IPS-NIHi11 (cell line): ENCODE data around the gene BHLHE41.

Experiments
- DNase-seq: peaks from one replicate; pipeline ENCODE4 v3.0.0; 2012; ENCODE audit warnings: mixed read lengths, low spot score

The BHLHE41 gene

GRCh38 chr12:26113853-26114719 lies 10.8 kb downstream of the BHLHE41 start:
- DNase-seq = peak; percentile 90

- DNase-seq = no peak
These were observed 11.6 kb downstream of the BHLHE41 start for GRCh38 chr12:26113181-26113654.

DNA sequence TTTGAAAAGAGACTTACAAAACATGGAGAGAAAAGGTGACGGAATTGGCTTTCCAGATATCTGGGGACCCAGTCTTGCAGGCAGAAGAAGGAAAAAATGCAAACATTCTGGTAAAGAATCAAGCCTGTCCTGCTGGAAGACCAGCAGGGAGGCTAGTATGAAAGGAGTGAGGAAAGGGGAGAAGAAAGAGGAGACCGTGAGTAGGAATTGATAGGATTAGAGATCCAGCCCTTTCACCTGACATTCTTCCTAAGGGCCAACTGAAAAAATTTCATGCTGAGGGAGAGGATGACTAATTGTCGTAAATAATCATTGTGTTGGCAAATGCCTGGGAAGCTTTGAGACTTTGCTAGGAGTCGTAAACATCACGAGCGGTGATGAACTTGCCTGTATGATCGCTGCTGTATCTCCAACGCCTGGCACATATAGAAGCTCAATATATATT lies 12.1 kb downstream of the BHLHE41 start:
- no peak for DNase-seq

- no peak for DNase-seq
These were observed 12.6 kb downstream of the BHLHE41 start for GRCh38 chr12:26112232-26112631.

DNA sequence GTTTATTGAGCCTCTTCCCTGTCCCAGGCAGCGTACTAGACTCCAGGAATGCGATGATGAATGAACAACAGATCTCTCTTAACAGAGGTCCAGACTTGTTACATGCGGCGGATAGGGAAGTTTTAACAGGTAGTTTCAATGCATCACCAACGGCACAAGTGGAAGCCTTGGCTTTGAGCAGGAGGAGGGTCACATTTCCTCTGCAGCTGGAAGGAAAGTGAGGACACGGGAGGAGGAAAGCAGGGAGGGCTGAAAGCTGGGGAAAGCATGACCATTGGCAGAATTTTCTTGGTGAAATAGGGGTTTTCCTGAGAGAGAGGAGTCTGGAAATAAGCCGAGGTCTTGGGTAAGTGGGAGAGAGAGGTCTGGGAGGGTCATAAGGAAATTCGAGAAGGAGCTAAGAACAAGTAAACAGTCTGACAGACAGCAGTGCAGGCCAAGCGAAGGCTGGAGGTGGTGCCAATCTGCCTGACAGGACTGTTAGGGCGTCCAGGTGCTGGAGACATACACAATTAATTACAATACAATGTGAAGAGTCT lies 15.4 kb downstream of the BHLHE41 start:
- no peak for DNase-seq

- DNase-seq = no peak
These were observed 15.9 kb downstream of the BHLHE41 start for GRCh38 chr12:26108915-26109314.

DNA sequence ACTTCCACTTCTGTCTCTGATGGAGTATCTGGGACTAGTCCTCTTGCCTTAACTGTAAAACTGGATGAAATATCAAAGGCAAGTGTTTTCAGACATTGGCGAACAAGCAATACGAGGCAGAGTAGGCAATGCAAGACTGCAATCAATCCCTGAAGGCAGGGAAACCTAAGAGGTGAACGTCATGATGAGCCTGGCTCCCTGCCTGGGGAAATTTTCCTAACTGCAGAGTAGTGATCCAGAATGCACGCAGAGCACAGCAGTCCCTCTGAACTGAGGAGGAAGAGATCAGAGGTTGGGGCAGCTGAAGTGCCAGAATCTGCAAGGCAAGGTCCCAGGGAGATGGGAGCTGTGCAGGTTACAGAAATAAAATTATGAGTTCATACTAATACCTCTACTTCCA lies 18.5 kb downstream of the BHLHE41 start:
- no peak for DNase-seq

- DNase-seq = no peak
These were observed 21.9 kb downstream of the BHLHE41 start for GRCh38 chr12:26102953-26103352.

GRCh38 chr12:26101763-26102162 lies 23.1 kb downstream of the BHLHE41 start:
- DNase-seq = no peak

- peak; percentile 49 for DNase-seq
These were observed 23.5 kb downstream of the BHLHE41 start for GRCh38 chr12:26101350-26101734.

- DNase-seq = no peak
These were observed 24.0 kb downstream of the BHLHE41 start for GRCh38 chr12:26100666-26101349.

DNA sequence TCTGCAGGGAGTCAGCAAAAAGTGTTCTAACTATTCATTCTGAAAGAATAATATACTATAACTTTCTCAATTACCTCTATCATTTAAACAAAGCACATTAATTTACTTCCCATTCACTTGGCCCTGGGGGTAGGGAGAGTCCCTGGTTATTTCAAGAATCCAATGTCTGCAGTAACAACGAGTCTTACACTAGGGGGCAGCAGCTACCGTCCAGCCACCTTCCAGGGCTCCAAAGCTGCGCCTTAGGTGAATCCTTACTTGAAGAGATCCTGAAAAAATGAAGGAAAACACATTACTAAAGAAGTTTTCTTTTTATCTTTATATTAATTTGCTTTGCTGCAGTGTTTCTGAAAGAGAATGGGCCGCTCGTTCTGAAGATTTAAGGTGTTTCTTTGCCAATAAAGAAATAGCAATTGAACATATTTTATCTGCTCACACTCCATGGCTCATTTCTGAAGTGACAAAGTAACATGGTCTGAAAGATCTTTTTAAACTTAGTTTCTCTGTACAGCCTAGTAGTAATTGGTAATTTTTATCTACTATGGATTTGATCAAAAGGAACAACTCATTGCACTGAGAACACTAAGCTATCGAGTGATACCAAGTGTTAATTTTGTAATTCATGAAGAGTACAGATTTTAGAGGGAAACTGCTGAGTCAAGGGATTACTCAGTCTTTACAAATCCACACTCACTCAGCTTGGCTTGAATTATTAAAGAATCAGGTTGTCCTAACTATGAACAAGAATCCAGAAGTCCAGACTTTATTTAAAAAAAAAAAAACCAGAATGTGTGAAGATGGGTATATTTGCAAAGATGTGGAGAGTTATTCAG lies 27.6 kb downstream of the BHLHE41 start:
- peak; percentile 85 for DNase-seq

DNA sequence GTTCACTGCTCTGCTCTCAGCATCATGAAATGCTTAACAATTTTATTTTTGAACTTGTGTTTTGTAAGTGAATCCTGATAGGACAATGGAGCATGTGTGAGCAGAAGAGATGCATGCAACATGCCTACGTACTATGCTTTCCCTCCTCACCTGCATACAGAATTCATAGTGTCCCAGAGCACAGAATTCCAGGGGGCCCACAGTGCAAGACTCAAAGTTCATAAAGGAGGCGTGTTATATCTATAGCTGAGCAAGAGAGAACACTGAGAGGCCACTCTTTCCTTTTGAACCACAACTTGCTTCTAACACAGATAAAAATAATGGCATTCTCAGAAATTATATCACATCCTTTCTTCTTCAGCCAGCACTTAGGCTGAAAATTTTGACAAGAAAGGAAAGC lies 28.8 kb downstream of the BHLHE41 start:
- DNase-seq = no peak

DNA sequence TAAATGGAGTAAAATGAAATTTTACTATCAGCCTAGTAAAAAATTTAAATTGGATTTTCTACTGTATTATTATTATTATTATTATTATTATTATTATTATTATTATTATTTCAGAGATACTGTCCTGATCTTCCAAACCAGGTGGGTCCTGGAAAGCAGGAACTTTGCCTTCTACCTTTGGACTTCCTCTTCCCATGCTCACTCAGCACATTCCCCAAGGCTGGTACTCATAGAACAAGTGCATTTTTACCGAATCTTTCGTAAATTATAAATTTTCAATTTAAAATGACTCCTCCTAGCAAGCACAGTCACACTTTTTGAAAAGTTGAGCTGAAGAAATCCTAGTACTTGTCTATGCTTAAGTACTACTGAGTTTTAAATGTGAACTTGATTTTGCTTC lies 29.7 kb downstream of the BHLHE41 start:
- DNase-seq = no peak

- no peak for DNase-seq
These were observed 32.3 kb downstream of the BHLHE41 start for GRCh38 chr12:26092346-26093105.

- peak; percentile 15 for DNase-seq
These were observed 33.0 kb downstream of the BHLHE41 start for GRCh38 chr12:26091822-26092221.

GRCh38 chr12:26090836-26091510 lies 33.9 kb downstream of the BHLHE41 start:
- DNase-seq = no peak

- DNase-seq = no peak
These were observed 35.8 kb downstream of the BHLHE41 start for GRCh38 chr12:26088998-26089397.

DNA sequence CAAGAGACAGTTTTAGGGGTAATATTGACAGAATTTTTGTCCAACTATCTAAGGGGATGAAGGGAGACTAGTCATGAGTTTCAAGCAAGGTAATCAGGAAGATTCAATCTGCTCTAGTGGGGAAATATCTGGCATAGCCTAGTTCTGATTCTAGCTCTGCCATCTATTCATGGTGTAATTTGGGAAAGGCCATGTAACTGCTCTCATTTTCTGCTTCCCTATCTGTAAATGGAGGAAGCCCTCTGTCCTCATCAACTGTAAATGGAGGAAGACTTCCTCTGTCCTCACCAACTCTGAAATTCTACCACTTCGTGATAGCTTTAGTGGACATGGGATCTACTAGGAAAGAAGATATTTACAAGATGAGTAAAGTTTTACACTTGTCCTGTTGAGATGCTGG lies 37.9 kb downstream of the BHLHE41 start:
- no peak for DNase-seq

- no peak for DNase-seq
These were observed 43.9 kb downstream of the BHLHE41 start for GRCh38 chr12:26080911-26081310.
